GM21528 (cell line): ENCODE results near the gene ZP1.

Experiments used
- ATAC-seq: cut with Tn5 transposase; IDR thresholded peaks from one replicate; pipeline ENCODE4 v1.9.1; 2021; ENCODE audit warnings: mild to moderate bottlenecking, moderate library complexity; ENCODE audit not compliant: unreplicated experiment, low FRiP score

Gene ZP1

GRCh38 chr11:60857378-60858232 lies 9.7 kb upstream of the ZP1 start:
- ATAC-seq, result no peak

- no peak for ATAC-seq
These were observed 9.1 kb upstream of the ZP1 start for GRCh38 chr11:60858236-60858635.

- ATAC-seq, result no peak
These were observed 8.4 kb upstream of the ZP1 start for GRCh38 chr11:60858731-60859464.

GRCh38 chr11:60859616-60860250 lies 7.6 kb upstream of the ZP1 start:
- no peak for ATAC-seq

GRCh38 chr11:60860943-60861342 lies 6.4 kb upstream of the ZP1 start:
- ATAC-seq, result no peak

GRCh38 chr11:60862171-60862570 lies 5.2 kb upstream of the ZP1 start:
- ATAC-seq, result no peak

GRCh38 chr11:60863550-60864521 lies 3.5 kb upstream of the ZP1 start:
- ATAC-seq, result no peak

GRCh38 chr11:60864856-60865513 lies 2.4 kb upstream of the ZP1 start:
- no peak for ATAC-seq

- ATAC-seq, result no peak
These were observed 734 bp downstream of the ZP1 start for GRCh38 chr11:60867871-60868681.

- no peak for ATAC-seq
These were observed 1.5 kb downstream of the ZP1 start for GRCh38 chr11:60868682-60869450.

GRCh38 chr11:60869451-60869825 lies 2.1 kb downstream of the ZP1 start:
- ATAC-seq, result no peak

GRCh38 chr11:60870276-60870675 lies 2.9 kb downstream of the ZP1 start:
- ATAC-seq, result no peak

GRCh38 chr11:60870733-60871377 lies 3.5 kb downstream of the ZP1 start:
- ATAC-seq, result no peak

- ATAC-seq, result no peak
These were observed 4.2 kb downstream of the ZP1 start for GRCh38 chr11:60871378-60872061.

- ATAC-seq, result no peak
These were observed 5.0 kb downstream of the ZP1 start for GRCh38 chr11:60872124-60872960.

- no peak for ATAC-seq
These were observed 5.7 kb downstream of the ZP1 start for GRCh38 chr11:60872961-60873524.
